HG03066 (cell line): ENCODE data around the gene PTPRN.
"Not testable (repeated sequence)": the region's sequence is repeated elsewhere in the genome, so short reads cannot be mapped to it uniquely, and the experiment has no call there.

Experiments used
- ATAC-seq: cut with Tn5 transposase; IDR thresholded peaks from one replicate; pipeline ENCODE4 v1.9.1; 2021; ENCODE audit warnings: low read depth; ENCODE audit not compliant: unreplicated experiment

Gene PTPRN

GRCh38 chr2:219272356-219272755 is 36.8 kb downstream of the PTPRN start:
- no peak for ATAC-seq

- ATAC-seq: no peak
Observed at GRCh38 chr2:219271021-219271420, 38.2 kb downstream of the PTPRN start.

GRCh38 chr2:219270055-219270372 is 39.2 kb downstream of the PTPRN start:
- no peak for ATAC-seq

- ATAC-seq: no peak
Observed at GRCh38 chr2:219269362-219270054, 39.7 kb downstream of the PTPRN start.

GRCh38 chr2:219268294-219268693 is 40.9 kb downstream of the PTPRN start:
- no peak for ATAC-seq

GRCh38 chr2:219266886-219267285 is 42.3 kb downstream of the PTPRN start:
- ATAC-seq: no peak

- no peak for ATAC-seq
Observed at GRCh38 chr2:219266232-219266631, 43.0 kb downstream of the PTPRN start.

GRCh38 chr2:219261024-219261855 is 48.0 kb downstream of the PTPRN start:
- ATAC-seq: no peak

GRCh38 chr2:219258942-219259341 is 50.3 kb downstream of the PTPRN start:
- not testable (repeated sequence) for ATAC-seq

GRCh38 chr2:219254590-219255201 is 54.5 kb downstream of the PTPRN start:
- peak; percentile 21 for ATAC-seq

GRCh38 chr2:219253753-219254589 is 55.2 kb downstream of the PTPRN start, which contains the start of gene TUBA4A:
Gene TUBA4A (minus strand): TSS chr2:219253918. CDS start chr2:219253858, 60 bp downstream.
- ATAC-seq: peak; percentile 43

GRCh38 chr2:219252900-219253752 is 56.1 kb downstream of the PTPRN start, which contains the start of gene TUBA4B:
Gene TUBA4B (plus strand): TSS chr2:219253243. CDS start chr2:219253408, 165 bp downstream.
- ATAC-seq: no peak

GRCh38 chr2:219252570-219252899 is 56.7 kb downstream of the PTPRN start:
- ATAC-seq: no peak

- ATAC-seq: no peak
Observed at GRCh38 chr2:219252084-219252483, 57.1 kb downstream of the PTPRN start.

GRCh38 chr2:219251656-219252055 is 57.5 kb downstream of the PTPRN start:
- ATAC-seq: no peak

- ATAC-seq: no peak
Observed at GRCh38 chr2:219250049-219250781, 59.0 kb downstream of the PTPRN start.

- ATAC-seq: peak; percentile 35
Observed at GRCh38 chr2:219249203-219249980, 59.8 kb downstream of the PTPRN start.

GRCh38 chr2:219248845-219249202 is 60.4 kb downstream of the PTPRN start:
- no peak for ATAC-seq
